GM21528 (cell line): ENCODE measurements around the gene PGM2.

Experiments used
- ATAC-seq: cut with Tn5 transposase; IDR thresholded peaks from one replicate; pipeline ENCODE4 v1.9.1; 2021; ENCODE audit warnings: mild to moderate bottlenecking, moderate library complexity; ENCODE audit not compliant: unreplicated experiment, low FRiP score

The PGM2 gene

GRCh38 chr4:37895271-37895670 is 68.8 kb downstream of the PGM2 start:
- no peak for ATAC-seq

GRCh38 chr4:37896206-37896860 is 69.8 kb downstream of the PGM2 start:
- no peak for ATAC-seq

- no peak for ATAC-seq
Observed at GRCh38 chr4:37902212-37902611, 75.7 kb downstream of the PGM2 start.

- ATAC-seq = no peak
Observed at GRCh38 chr4:37902738-37903693, 76.5 kb downstream of the PGM2 start.

GRCh38 chr4:37903901-37904300 is 77.4 kb downstream of the PGM2 start:
- no peak for ATAC-seq

- ATAC-seq = no peak
Observed at GRCh38 chr4:37904824-37905223, 78.3 kb downstream of the PGM2 start.

- ATAC-seq = no peak
Observed at GRCh38 chr4:37905533-37906169, 79.2 kb downstream of the PGM2 start.

GRCh38 chr4:37908488-37909331 is 82.2 kb downstream of the PGM2 start:
- ATAC-seq = no peak

- no peak for ATAC-seq
Observed at GRCh38 chr4:37909332-37910090, 83.0 kb downstream of the PGM2 start.

GRCh38 chr4:37910091-37910486 is 83.6 kb downstream of the PGM2 start:
- ATAC-seq = no peak
